OCI-LY3 (cell line): ENCODE measurements around the gene TM9SF4.
A peak's percentile ranks its signal among the peaks of the same experiment; 100 is the strongest.

Source experiments
- H2AFZ ChIP-seq: fragments of 200-600, 300-600 bp; shearing (Covaris generic); 2 replicates; pipeline ENCODE4 v1.6.0; 2014; ENCODE audit warnings: antibody characterized with exemption, low read depth, low read length
- H3K27ac ChIP-seq: fragments of 200-600, 300-600 bp; sonication (generic); 2 replicates; pipeline ENCODE4 v1.5.1; 2014; ENCODE audit warnings: mild to moderate bottlenecking, low read length, moderate library complexity, mixed read lengths
- H3K27me3 ChIP-seq: fragments of 200-600, 300-600 bp; sonication (generic); 2 replicates; pipeline ENCODE4 v1.6.1; 2014; ENCODE audit warnings: low read depth, low read length, mixed read lengths
- H3K36me3 ChIP-seq: fragments of 200-600, 300-600 bp; sonication (generic); replicated peaks from 2 replicates; pipeline ENCODE3; 2014; ENCODE audit warnings: low read depth, low read length, mixed read lengths
- H3K4me1 ChIP-seq: fragments of 300-600, 200-600 bp; sonication (generic); 2 replicates; pipeline ENCODE4 v1.6.1; 2014; ENCODE audit warnings: low read length, mixed read lengths
- H3K4me2 ChIP-seq: fragments of 200-600, 300-600 bp; sonication (generic); 2 replicates; pipeline ENCODE4 v1.6.1; 2014; ENCODE audit warnings: low read length, mixed read lengths
- H3K4me3 ChIP-seq: fragments of 300-600, 200-600 bp; sonication (generic); 2 replicates; pipeline ENCODE4 v1.5.1; 2014; ENCODE audit warnings: antibody characterized with exemption, mild to moderate bottlenecking, low read length, moderate library complexity
- H3K79me2 ChIP-seq: fragments of 300-600, 200-600 bp; shearing (Covaris generic); 2 replicates; pipeline ENCODE4 v1.6.1; 2014; ENCODE audit warnings: mild to moderate bottlenecking, low read length, mixed read lengths
- H3K9ac ChIP-seq: fragments of 300-600, 200-600 bp; shearing (Covaris generic); 2 replicates; pipeline ENCODE4 v1.6.0; 2014; ENCODE audit warnings: mild to moderate bottlenecking, low read length, moderate library complexity
- H3K9me3 ChIP-seq: fragments of 200-600, 300-600 bp; shearing (Covaris generic); 2 replicates; pipeline ENCODE4 v1.6.1; 2014; ENCODE audit warnings: low read length, mixed read lengths; ENCODE audit not compliant: insufficient read depth
- H4K20me1 ChIP-seq: fragments of 200-600, 300-600 bp; sonication (generic); 2 replicates; pipeline ENCODE4 v1.6.1; 2016; ENCODE audit warnings: low read length, mixed read lengths; ENCODE audit not compliant: insufficient read depth
- EZH2phosphoT487 ChIP-seq: fragments of 200-600 bp; shearing (Covaris generic); IDR thresholded peaks from 2 replicates; pipeline ENCODE4 v1.6.1; 2018; ENCODE audit warnings: antibody characterized with exemption, mixed run types, low read depth
- TF ChIP-seq, protein P1 (sequence below): fragments of 200-600, 300-600 bp; sonication (generic); IDR thresholded peaks from 2 replicates; pipeline ENCODE4 v1.5.1; 2014; ENCODE audit warnings: antibody characterized with exemption, low read length, low read depth

Gene TM9SF4

DNA sequence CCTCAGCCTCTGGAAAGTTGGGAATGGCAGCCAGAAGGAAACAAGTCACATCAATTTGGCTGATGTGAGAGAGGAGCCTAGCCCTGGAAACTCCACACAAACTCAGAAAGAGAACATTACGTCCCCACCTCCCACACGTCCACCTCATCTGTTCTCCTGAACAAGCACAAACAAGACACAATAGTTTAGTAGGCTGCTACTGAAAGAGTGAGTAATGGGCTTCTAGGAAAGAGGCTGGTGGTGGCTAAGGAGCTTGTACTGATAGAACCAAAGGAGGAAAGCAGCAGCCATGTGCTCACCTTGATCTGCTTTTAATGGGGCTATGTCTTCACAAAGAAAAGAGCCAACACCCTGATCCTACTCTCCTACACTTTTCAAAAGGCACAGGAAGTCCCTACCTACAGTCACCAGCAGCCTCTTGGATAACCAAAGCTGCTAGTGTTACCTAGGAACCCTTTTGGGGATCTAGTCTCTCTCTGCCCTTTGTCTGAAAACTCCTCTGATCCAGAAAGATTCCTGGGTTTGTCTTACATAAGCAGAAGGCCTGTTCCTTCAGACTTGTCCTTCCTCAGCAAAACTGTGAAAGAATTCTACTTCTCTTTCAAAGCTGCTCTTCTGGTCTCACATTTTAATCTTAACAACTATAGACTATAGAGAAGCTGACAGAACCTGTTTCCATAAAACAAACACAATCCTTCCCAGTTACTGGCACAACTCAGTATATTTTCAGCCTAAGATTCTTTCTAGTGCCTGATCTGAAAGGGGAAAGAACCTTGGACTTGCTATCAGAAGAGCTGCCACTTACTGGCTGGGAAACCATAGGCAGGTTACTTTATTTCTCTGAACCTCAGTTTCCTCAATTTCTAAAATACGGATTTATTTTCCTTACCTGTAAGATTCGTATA, 94.9 kb downstream of the TM9SF4 start:
- H3K27ac ChIP-seq, result no peak overlapping the region
- H4K20me1 ChIP-seq, result peaks cover 47% of the 10 kb centered on the region
- H3K9ac ChIP-seq, result no peak overlapping the region
- TF ChIP-seq, protein P1, sequence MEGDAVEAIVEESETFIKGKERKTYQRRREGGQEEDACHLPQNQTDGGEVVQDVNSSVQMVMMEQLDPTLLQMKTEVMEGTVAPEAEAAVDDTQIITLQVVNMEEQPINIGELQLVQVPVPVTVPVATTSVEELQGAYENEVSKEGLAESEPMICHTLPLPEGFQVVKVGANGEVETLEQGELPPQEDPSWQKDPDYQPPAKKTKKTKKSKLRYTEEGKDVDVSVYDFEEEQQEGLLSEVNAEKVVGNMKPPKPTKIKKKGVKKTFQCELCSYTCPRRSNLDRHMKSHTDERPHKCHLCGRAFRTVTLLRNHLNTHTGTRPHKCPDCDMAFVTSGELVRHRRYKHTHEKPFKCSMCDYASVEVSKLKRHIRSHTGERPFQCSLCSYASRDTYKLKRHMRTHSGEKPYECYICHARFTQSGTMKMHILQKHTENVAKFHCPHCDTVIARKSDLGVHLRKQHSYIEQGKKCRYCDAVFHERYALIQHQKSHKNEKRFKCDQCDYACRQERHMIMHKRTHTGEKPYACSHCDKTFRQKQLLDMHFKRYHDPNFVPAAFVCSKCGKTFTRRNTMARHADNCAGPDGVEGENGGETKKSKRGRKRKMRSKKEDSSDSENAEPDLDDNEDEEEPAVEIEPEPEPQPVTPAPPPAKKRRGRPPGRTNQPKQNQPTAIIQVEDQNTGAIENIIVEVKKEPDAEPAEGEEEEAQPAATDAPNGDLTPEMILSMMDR, result no peak
- H3K4me1 ChIP-seq, result peaks cover 27% of the 10 kb centered on the region
- H3K36me3 ChIP-seq, result peaks cover 49% of the 10 kb centered on the region
- peaks cover 94% of the 10 kb centered on the region for H3K79me2 ChIP-seq
- no peak overlapping the region for H3K4me3 ChIP-seq
- H2AFZ ChIP-seq, result no peak overlapping the region
- no peaks in the 10 kb centered on the region for H3K27me3 ChIP-seq
- no peak overlapping the region for H3K4me2 ChIP-seq
- H3K9me3 ChIP-seq, result no peaks in the 10 kb centered on the region

DNA sequence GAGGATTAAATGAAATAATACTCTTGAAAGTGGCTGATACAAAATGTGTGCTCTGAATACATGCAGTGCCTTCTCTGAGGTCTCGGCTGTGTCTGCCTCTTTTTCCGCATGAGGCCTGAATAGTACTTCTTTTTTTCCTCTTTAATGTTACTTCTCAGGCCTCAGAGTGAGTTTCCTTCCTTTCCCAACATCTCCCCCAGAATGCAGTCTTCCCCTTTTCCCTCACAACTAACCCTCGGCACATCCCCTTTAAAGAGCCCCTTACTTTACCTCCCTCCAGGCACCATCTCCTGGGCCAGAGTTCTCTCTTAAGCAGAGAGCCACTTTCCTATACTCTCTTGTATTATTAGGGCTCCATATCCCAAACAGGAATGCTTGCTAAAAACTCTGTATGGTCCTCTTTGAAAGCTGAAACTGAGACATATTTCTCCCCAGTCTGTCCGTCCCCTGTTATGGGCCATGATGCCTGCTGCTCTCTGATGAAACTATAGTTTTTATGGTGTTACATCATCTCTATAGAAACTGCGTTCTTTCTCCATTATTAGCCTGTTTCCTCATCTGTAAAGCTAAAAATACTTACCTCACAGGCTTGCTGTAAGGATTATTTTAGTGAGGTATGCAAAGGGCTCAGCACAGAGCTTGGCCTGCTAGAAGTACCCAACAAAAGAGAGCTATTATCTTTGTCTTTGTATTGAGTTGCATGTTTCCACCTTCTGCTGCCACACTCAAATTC, 95.8 kb downstream of the TM9SF4 start:
- no peak overlapping the region for H2AFZ ChIP-seq
- H3K36me3 ChIP-seq, result peaks cover 46% of the 10 kb centered on the region
- no peaks in the 10 kb centered on the region for H3K9me3 ChIP-seq
- peak overlapping the region; percentile 96 for H3K4me2 ChIP-seq
- H3K4me1 ChIP-seq, result peaks cover 27% of the 10 kb centered on the region
- H3K27me3 ChIP-seq, result no peaks in the 10 kb centered on the region
- H3K79me2 ChIP-seq, result peaks cover 96% of the 10 kb centered on the region
- no peak overlapping the region for H3K27ac ChIP-seq
- peak overlapping the region; percentile 85 for H3K9ac ChIP-seq
- H3K4me3 ChIP-seq, result peak overlapping the region; percentile 94; the same call in 1 of the 2 replicates
- H4K20me1 ChIP-seq, result peaks cover 41% of the 10 kb centered on the region
- TF ChIP-seq EZH2phosphoT487, result no peak
- TF ChIP-seq, protein P1, result no peak

DNA sequence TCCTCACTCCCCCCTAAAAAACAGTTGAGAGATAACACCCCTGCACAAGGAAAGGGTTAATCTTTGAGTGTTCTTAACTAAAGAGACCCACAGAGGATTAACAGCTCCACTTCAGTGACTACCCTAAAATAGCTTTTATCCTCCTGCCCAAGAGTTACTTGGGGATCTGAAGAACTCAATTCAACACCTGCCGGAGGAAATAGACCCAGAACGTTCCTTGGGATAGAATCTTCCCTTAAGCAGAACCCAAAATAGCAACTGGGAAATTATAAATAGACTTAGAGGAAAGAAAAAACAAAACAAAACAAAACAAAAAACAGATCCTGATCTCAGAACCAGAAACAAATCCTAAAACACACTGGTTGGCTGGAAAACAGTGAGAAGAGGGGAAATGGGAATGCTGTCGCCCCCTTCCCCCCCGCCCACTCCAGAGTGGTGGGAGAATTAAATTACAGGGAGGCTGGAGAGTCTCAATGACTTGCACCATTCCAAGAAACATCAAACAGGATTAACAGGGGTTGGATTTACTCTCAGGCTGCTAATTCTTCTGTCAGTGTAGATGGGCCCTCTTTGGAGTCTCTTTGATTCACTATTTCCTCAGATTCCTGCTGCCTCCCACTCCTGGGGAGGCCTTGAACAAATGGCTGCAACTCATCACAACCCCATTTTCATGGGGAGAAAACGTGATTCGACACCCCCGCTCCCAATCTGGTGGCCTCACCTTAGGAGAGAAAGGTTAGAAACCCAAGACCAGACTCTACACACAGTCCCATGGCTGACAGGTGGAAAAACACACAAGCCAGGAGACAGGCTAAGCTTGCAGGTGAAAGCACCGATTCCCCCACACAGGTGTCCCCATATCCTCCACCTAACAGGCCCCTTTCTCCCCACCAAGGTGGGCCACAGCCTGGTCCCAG, 96.6 kb downstream of the TM9SF4 start:
- H3K27me3 ChIP-seq, result no peaks in the 10 kb centered on the region
- H3K4me3 ChIP-seq, result peak overlapping the region; percentile 94
- H3K4me2 ChIP-seq, result peak overlapping the region; percentile 96
- peaks cover 41% of the 10 kb centered on the region for H4K20me1 ChIP-seq
- TF ChIP-seq, protein P1, result no peak
- no peak for TF ChIP-seq EZH2phosphoT487
- peaks cover 27% of the 10 kb centered on the region for H3K4me1 ChIP-seq
- H3K36me3 ChIP-seq, result peaks cover 48% of the 10 kb centered on the region
- peaks cover 96% of the 10 kb centered on the region for H3K79me2 ChIP-seq
- H3K27ac ChIP-seq, result peak overlapping the region; percentile 51; the same call in 1 of the 2 replicates
- H3K9ac ChIP-seq, result peak overlapping the region; percentile 85
- no peaks in the 10 kb centered on the region for H3K9me3 ChIP-seq
- no peak overlapping the region for H2AFZ ChIP-seq
